NOMO-1 treated with DMSO at 0.1 percent for 48 hours (cell line): ENCODE results near the gene PTPRQ.
A peak's percentile ranks its signal among the peaks of the same experiment; 100 is the strongest.

Experiments
- DNase-seq: peaks from one replicate; lab custom pipeline; 2025; ENCODE audit not compliant: unreplicated experiment; lab: John Stamatoyannopoulos, UW

Gene PTPRQ

DNA sequence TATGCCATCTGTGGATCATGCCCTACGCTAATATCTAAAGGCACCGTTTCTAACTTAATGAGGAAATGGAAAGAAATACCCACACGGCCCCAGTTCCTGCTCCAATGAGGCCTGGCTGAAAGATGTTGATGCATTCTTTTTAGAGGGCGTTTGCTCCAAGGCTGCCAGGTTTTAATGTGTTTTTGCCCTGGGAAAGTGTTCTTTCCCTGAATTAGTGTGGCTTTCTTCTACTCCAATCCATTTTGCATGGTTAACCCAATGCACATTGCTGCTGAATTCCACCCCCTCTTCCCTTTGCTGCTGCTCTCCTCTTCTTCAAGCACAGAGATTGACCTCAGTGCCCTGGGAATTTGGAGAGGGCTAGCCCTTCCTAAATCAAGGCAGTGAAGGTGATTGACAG is 273.8 kb downstream of the PTPRQ start:
- no peak for DNase-seq

DNA sequence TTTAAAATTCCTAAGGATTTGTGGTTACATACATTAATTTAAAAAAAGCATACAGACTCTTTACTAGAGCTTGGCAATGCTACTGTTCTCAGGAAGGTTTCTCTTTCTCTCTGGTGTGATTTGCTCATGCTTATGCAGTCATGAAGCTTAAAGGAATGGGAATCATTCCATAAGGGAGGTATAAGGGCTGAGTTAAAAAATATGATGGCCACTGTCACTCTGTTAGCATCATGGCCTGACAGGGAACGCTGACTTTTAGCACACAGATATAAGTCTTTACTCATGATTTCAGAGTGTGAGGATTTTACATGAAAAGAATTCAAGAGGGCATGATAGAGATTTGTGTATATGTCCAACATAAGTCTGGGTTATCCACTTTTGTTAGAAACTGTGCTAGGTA is 276.5 kb downstream of the PTPRQ start:
- DNase-seq: no peak

DNA sequence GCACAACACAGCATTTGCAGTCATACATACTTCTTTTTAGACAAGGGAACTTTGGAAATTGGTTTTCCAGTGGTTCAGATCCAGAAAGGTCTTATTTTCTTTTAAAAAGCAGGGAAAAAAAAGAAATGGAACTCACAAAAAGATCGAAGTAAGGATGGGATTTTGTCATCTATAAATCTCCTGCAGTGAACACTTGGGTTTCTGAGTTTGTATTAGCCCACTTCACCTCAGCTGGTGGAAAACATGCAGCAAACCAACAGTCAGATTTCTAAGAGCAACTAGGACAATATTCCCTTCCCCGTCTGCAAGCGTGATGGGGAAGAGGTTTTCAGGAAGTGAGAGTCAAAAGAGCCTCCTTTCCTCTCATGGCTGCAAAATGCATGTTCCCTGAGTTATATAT is 277.3 kb downstream of the PTPRQ start:
- DNase-seq: peak; percentile 39
